Measurements from ENCODE around the gene HBG1. TPM values are rescaled to one million over a fixed set of nuclear protein-coding genes. Genes with fewer than 3 reads are reported as not detected.

HBG1 gene
- total RNA-seq, 4 donors from 2014 or later: not detected

DNA sequence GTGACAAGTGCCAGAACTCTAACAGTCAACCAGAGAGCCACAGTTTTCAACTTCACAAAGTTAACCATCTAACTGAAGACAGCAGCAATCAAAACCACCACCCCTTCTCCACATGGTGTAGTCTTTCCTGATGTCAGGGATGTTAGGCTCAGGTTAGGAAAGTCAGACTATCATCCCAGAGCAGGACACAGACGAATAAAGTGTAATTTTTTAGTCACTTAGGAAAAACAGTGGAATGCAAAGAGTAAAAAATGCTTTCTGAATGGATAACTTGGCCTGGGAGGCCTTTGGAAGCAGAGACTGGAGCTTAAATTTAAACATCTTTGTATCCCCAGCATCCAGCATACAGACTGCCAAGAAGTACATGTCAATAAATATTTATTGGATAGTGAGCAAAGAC lies 36.7 kb upstream of the HBG1 start:
- H3K9me3 ChIP-seq: no peaks in the 10 kb centered on the region
- no peak for TF ChIP-seq EP300 (IDR thresholded peaks at IDR 0.05)
- TF ChIP-seq POLR2A (IDR thresholded peaks at IDR 0.05): no peak
- no peak for TF ChIP-seq POLR2AphosphoS5 (IDR thresholded peaks at IDR 0.05)
- TF ChIP-seq, protein P1, sequence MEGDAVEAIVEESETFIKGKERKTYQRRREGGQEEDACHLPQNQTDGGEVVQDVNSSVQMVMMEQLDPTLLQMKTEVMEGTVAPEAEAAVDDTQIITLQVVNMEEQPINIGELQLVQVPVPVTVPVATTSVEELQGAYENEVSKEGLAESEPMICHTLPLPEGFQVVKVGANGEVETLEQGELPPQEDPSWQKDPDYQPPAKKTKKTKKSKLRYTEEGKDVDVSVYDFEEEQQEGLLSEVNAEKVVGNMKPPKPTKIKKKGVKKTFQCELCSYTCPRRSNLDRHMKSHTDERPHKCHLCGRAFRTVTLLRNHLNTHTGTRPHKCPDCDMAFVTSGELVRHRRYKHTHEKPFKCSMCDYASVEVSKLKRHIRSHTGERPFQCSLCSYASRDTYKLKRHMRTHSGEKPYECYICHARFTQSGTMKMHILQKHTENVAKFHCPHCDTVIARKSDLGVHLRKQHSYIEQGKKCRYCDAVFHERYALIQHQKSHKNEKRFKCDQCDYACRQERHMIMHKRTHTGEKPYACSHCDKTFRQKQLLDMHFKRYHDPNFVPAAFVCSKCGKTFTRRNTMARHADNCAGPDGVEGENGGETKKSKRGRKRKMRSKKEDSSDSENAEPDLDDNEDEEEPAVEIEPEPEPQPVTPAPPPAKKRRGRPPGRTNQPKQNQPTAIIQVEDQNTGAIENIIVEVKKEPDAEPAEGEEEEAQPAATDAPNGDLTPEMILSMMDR (IDR thresholded peaks at IDR 0.05): no peak
- no peaks in the 10 kb centered on the region for H3K27me3 ChIP-seq
- no peak for DNase-seq (ENCODE audit: low spot score in 2 of 2)
- no peak overlapping the region for H3K4me3 ChIP-seq
- H3K36me3 ChIP-seq: no peaks in the 10 kb centered on the region
- WGBS: 33% methylated on average over 1 of the region's 1 CpG
- H3K27ac ChIP-seq: no peak overlapping the region
- H3K4me1 ChIP-seq: no peaks in the 10 kb centered on the region

DNA sequence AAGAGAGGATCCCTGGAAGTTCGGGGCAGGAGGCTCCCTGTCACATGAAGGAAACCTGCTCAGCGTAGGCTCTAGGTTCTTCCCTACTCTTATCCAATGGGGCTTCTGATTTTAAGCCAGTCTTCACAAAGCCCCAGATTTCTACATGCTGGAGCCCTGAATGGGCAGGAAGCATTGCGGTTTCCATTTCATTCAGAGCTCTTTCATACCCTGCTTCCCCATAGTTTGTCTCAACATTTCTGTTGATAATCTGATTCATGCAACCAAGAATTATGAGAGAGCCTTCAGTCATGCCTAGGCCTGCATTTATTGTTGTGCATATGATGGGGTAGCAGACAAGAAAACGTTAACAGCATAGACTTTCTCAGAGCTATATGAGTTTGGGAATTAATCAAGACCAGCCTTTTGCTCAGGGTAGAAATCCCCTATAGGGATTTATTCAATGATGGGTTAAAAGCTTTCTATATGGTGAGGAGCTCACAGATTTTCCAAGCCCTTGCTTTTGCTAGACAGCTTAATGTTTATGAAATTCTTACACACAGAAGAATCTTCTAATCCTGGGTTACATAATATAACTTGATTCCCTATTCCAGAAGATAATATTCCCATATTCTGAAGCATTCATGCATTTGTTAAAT lies 36.2 kb upstream of the HBG1 start:
- H3K4me1 ChIP-seq: no peaks in the 10 kb centered on the region
- WGBS: 66% methylated on average over 4 of the region's 4 CpGs
- no peaks in the 10 kb centered on the region for H3K9me3 ChIP-seq
- no peak overlapping the region for H3K4me3 ChIP-seq
- H3K27me3 ChIP-seq: no peaks in the 10 kb centered on the region
- no peaks in the 10 kb centered on the region for H3K36me3 ChIP-seq
- TF ChIP-seq EP300 (IDR thresholded peaks at IDR 0.05): no peak
- TF ChIP-seq POLR2A (IDR thresholded peaks at IDR 0.05): no peak
- TF ChIP-seq, protein P1 (IDR thresholded peaks at IDR 0.05): no peak
- TF ChIP-seq POLR2AphosphoS5 (IDR thresholded peaks at IDR 0.05): no peak
- no peak overlapping the region for H3K27ac ChIP-seq
- DNase-seq (ENCODE audit: low spot score in 2 of 2): no peak

DNA sequence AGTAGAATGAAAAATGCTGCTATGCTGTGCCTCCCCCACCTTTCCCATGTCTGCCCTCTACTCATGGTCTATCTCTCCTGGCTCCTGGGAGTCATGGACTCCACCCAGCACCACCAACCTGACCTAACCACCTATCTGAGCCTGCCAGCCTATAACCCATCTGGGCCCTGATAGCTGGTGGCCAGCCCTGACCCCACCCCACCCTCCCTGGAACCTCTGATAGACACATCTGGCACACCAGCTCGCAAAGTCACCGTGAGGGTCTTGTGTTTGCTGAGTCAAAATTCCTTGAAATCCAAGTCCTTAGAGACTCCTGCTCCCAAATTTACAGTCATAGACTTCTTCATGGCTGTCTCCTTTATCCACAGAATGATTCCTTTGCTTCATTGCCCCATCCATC lies 35.0 kb upstream of the HBG1 start:
- 86% methylated on average over 2 of the region's 2 CpGs for WGBS
- Histone ChIP-seq H3K4me1 (no peaks in the 10 kb centered on the region), H3K9me3 (no peaks in the 10 kb centered on the region), H3K36me3 (no peaks in the 10 kb centered on the region), H3K27me3 (no peaks in the 10 kb centered on the region), H3K27ac (no peak overlapping the region), H3K4me3 (no peak overlapping the region)
- TF ChIP-seq, protein P1 (IDR thresholded peaks at IDR 0.05): no peak
- TF ChIP-seq POLR2A (IDR thresholded peaks at IDR 0.05) (no peak), EP300 (IDR thresholded peaks at IDR 0.05) (no peak), POLR2AphosphoS5 (IDR thresholded peaks at IDR 0.05) (no peak)
- no peak for DNase-seq (ENCODE audit: low spot score in 2 of 2)

DNA sequence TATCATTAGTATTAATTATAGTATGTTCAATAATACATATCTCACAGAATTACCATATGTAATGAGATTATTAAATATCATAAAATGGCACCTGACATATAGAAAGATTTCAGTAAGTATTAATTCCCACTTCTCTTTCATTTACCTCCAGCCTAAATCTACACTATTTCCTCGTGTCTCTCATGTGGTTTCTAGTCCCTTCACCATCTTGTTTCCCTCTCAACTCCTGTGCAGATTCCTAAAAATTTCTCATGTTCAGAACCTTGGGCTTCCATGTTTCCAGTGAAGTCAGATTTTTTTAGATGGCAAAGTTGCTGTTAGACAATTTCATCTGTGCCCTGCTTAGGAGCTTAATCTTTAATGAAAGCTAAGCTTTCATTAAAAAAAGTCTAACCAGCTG lies 34.2 kb upstream of the HBG1 start:
- Histone ChIP-seq H3K36me3 (no peaks in the 10 kb centered on the region), H3K27ac (no peak overlapping the region), H3K4me3 (no peak overlapping the region), H3K9me3 (no peaks in the 10 kb centered on the region), H3K27me3 (no peaks in the 10 kb centered on the region), H3K4me1 (no peaks in the 10 kb centered on the region)
- WGBS: 76% methylated on average over 1 of the region's 1 CpG
- DNase-seq (ENCODE audit: low spot score in 2 of 2): no peak
- no peak for TF ChIP-seq EP300 (IDR thresholded peaks at IDR 0.05)

DNA sequence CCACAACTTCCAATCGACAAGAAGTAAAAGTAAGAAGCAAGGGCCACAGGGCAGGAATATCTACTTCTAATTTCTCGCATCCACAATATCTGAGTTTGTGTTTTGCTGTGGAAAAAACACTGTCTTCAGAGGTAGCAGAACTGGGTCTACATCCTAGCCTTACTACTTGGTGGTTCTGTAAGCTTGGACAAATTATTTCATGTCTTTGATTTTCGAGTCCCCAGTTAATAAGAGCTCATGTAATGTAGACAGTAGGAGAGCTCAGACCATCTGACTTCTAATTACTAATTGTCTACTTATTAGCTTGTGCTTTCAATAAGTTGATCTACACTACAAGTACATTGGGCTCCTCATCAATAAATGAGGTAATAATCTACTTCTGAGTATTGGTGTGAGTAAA lies 33.4 kb upstream of the HBG1 start:
- DNase-seq (ENCODE audit: low spot score in 2 of 2): no peak
- no peaks in the 10 kb centered on the region for H3K27me3 ChIP-seq
- TF ChIP-seq, protein P1 (IDR thresholded peaks at IDR 0.05): no peak
- TF ChIP-seq POLR2A (IDR thresholded peaks at IDR 0.05) (no peak), EP300 (IDR thresholded peaks at IDR 0.05) (no peak), POLR2AphosphoS5 (IDR thresholded peaks at IDR 0.05) (no peak)
- H3K9me3 ChIP-seq: no peaks in the 10 kb centered on the region
- no peaks in the 10 kb centered on the region for H3K4me1 ChIP-seq
- no peak overlapping the region for H3K4me3 ChIP-seq
- H3K36me3 ChIP-seq: no peaks in the 10 kb centered on the region
- WGBS: 85% methylated on average over 3 of the region's 3 CpGs
- no peak overlapping the region for H3K27ac ChIP-seq

DNA sequence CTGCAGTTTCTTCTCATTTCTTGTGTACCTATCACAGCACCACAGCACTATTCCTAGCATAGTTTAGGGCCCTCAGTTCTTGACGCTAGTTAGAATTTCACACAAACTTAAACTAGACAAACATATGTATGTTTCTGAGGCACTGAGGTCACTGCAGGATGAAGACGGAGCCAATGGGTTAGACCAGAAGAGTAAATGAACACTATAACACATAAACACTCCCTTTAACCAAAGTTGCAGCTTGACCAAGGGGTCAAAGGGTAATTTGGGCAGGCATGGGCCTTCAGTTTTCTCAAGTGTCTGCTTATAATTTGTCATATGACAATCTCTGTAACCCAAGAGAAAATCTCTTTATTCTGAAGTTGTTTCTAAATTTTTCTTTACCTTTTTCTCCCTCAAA lies 33.0 kb upstream of the HBG1 start:
- no peak overlapping the region for H3K27ac ChIP-seq
- DNase-seq (ENCODE audit: low spot score in 2 of 2): no peak
- H3K36me3 ChIP-seq: no peaks in the 10 kb centered on the region
- H3K4me1 ChIP-seq: no peaks in the 10 kb centered on the region
- H3K4me3 ChIP-seq: no peak overlapping the region
- no peaks in the 10 kb centered on the region for H3K27me3 ChIP-seq
- 90% methylated on average over 2 of the region's 2 CpGs for WGBS
- H3K9me3 ChIP-seq: no peaks in the 10 kb centered on the region
- TF ChIP-seq POLR2AphosphoS5 (IDR thresholded peaks at IDR 0.05) (no peak), EP300 (IDR thresholded peaks at IDR 0.05) (no peak), POLR2A (IDR thresholded peaks at IDR 0.05) (no peak)
- TF ChIP-seq, protein P1 (IDR thresholded peaks at IDR 0.05): no peak

Measured in suprapubic skin (tissue), 4 donors.